ENCODE data around the gene MACROD1. TPM values are rescaled to one million over a fixed set of nuclear protein-coding genes. Genes with fewer than 3 reads are reported as not detected.

The MACROD1 gene
- total and polyA plus RNA-seq, 9 donors = 21.1 to 50.2 (median 32.2) TPM

DNA sequence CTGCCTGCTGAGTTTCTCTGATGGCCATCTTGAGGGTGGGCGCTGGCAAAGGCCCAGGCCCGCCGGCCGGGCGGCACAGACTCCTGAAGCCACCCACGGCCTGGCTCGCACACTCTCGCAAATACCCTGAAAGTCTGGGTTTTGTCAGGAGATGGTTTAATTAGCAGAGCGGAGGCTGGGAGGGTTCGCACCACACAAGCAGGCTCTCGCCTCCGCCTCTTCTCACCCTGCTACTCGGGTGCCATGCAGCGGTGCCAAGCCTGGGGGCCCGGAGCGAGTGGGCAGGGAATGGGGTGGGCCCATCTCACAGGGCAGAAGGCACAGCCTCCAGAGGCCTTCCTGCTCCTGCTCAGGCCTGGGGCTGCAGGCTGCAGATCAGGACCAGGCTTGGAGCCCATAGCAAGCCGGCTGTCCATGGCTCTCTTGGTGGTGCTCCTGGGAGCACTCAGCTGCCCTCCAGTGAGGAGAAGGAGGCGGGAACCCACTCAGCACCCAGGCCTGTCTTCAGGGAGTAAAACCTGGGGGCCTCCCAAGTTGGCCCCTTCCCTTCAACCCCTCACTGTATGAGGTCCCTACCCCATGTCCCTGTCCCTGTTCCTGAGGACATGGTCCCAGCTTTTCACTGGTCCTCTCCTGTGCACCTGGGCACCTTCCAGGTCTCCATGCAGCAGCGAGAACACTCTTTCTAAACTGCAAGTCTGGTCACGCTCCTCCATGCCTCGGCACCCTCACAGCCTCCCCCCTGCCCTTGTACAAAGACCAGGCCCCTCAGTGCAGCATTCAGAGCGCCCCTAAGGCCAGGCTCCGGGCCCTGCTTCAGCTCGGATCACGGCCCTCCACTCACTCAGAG is 68.2 kb downstream of the MACROD1 start:
- intact Hi-C loops (cut with DNase I) = no loop called here
- Histone ChIP-seq H3K27me3 (no peaks in the 10 kb centered on the region), H3K9me3 (no peaks in the 10 kb centered on the region), H3K36me3 (no peaks in the 10 kb centered on the region), H3K27ac (no peak overlapping the region), H3K4me1 (ENCODE audit: insufficient read depth) (peaks cover 18% of the 10 kb centered on the region), H3K4me3 (no peak overlapping the region)
- DNase-seq = no peak
- 88 to 90% (median 89%) methylated on average over 25 of the region's 25 CpGs for WGBS, 3 donors
- TF ChIP-seq POLR2A (IDR thresholded peaks at IDR 0.05) (no peak), EP300 (IDR thresholded peaks at IDR 0.05) (no peak)
- TF ChIP-seq, protein P1, sequence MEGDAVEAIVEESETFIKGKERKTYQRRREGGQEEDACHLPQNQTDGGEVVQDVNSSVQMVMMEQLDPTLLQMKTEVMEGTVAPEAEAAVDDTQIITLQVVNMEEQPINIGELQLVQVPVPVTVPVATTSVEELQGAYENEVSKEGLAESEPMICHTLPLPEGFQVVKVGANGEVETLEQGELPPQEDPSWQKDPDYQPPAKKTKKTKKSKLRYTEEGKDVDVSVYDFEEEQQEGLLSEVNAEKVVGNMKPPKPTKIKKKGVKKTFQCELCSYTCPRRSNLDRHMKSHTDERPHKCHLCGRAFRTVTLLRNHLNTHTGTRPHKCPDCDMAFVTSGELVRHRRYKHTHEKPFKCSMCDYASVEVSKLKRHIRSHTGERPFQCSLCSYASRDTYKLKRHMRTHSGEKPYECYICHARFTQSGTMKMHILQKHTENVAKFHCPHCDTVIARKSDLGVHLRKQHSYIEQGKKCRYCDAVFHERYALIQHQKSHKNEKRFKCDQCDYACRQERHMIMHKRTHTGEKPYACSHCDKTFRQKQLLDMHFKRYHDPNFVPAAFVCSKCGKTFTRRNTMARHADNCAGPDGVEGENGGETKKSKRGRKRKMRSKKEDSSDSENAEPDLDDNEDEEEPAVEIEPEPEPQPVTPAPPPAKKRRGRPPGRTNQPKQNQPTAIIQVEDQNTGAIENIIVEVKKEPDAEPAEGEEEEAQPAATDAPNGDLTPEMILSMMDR (IDR thresholded peaks at IDR 0.05) = no peak

DNA sequence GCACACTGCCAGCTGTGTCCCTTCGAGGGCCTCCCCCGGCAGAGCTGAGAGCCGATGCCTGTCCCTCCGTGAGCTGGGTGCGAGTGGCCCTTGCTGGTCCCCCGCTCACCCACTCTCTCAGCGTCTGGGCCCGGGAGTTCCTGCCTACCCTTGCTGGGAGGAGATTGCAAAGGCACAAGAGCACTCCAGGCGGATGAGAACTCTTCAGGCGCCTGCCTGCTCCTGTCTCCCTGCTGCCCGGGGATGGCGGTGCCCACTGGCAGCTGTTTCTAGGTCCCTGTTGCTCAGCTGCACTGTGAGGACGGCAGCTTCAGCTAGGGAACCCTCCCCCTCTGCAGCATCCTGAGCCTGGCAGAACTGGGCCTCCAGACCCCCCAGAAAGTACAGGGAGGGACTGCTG is 69.1 kb downstream of the MACROD1 start:
- H3K27me3 ChIP-seq = no peaks in the 10 kb centered on the region
- WGBS, 3 donors = 83 to 88% (median 85%) methylated on average over 13 of the region's 13 CpGs
- peaks cover 11% of the 10 kb centered on the region for H3K4me1 ChIP-seq (ENCODE audit: insufficient read depth)
- no peaks in the 10 kb centered on the region for H3K9me3 ChIP-seq
- intact Hi-C loops (cut with DNase I) = no loop called here
- TF ChIP-seq EP300 (IDR thresholded peaks at IDR 0.05) (no peak), POLR2A (IDR thresholded peaks at IDR 0.05) (no peak)
- TF ChIP-seq, protein P1 (IDR thresholded peaks at IDR 0.05) = no peak
- H3K27ac ChIP-seq = no peak overlapping the region
- no peak for DNase-seq
- H3K4me3 ChIP-seq = no peak overlapping the region
- no peaks in the 10 kb centered on the region for H3K36me3 ChIP-seq

DNA sequence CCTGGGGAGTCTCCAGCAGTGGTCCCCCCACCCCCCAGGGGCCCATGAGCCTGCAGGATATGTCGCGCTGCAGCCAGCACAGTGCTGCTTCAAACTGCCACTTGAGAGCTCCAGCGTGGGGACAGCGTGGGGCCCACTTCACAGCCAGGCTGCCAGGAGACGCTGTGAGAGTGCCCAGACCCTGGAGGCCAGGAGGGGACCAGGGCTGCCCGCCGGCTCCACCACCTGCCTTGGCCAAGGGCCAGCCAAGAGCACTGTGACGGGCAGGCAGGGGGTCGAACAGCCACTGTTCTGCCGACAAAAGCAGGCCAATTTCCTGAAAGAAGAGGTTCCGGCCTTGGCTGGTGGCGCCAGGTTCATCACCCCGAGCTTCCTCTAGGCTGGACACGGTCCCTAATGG is 70.0 kb downstream of the MACROD1 start:
- H3K4me1 ChIP-seq (ENCODE audit: insufficient read depth) = peaks cover 8% of the 10 kb centered on the region
- no peak overlapping the region for H3K27ac ChIP-seq
- H3K4me3 ChIP-seq = no peak overlapping the region

DNA sequence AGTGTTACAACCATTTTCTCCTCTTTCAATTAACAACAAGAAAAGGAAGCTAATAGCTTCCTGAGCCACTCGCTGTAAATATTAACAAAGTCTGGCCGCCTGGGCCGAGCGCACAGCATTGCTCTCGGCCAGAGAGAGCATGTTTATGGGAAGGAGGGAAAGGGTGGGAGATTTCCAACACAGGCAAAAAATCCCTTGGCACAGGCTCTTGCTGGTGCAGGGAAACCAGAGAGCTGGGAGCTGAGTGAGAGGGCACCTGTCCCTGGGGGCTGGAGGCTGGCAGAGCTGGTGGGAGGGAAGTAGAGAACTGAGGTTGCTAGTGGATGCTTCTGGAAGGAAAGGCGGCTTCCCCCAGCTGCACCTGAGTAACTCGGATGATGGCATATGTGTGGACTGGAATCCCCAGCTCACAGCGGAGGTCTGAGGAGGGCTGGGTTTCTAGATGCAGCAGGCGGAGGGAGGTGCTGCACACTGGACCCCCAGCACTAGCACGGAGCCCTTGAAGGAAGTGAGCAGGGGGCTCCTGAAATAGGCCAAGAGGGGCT is 70.6 kb downstream of the MACROD1 start:
- WGBS, 3 donors = 52 to 84% (median 60%) methylated on average over 10 of the region's 10 CpGs
- Histone ChIP-seq H3K36me3 (no peaks in the 10 kb centered on the region), H3K27ac (no peak overlapping the region), H3K27me3 (no peaks in the 10 kb centered on the region), H3K4me3 (no peak overlapping the region), H3K9me3 (no peaks in the 10 kb centered on the region), H3K4me1 (ENCODE audit: insufficient read depth) (peaks cover 8% of the 10 kb centered on the region)
- TF ChIP-seq POLR2A (IDR thresholded peaks at IDR 0.05) = no peak
- no peak for TF ChIP-seq EP300 (IDR thresholded peaks at IDR 0.05)
- TF ChIP-seq, protein P1 (IDR thresholded peaks at IDR 0.05) = no peak
- intact Hi-C loops (cut with DNase I) = no loop called here
- no peak for DNase-seq

More for the DNA sequence above, 70.0 kb downstream of the MACROD1 start:
- intact Hi-C loops (cut with DNase I) = no loop called here
- Histone ChIP-seq H3K9me3 (no peaks in the 10 kb centered on the region), H3K27me3 (no peaks in the 10 kb centered on the region), H3K36me3 (no peaks in the 10 kb centered on the region)
- DNase-seq = no peak
- WGBS, 3 donors = 73 to 83% (median 82%) methylated on average over 13 to 14 of the region's 14 CpGs
- TF ChIP-seq, protein P1 (IDR thresholded peaks at IDR 0.05) = no peak
- TF ChIP-seq POLR2A (IDR thresholded peaks at IDR 0.05) (no peak), EP300 (IDR thresholded peaks at IDR 0.05) (no peak)
